H9 (cell line): ENCODE results near the gene KISS1. TPM values are rescaled to one million over a fixed set of nuclear protein-coding genes. Genes with fewer than 3 reads are reported as not detected.
A peak's percentile ranks its signal among the peaks of the same experiment; 100 is the strongest.

ENCODE experiments used
- DNase-seq: peaks from one replicate; pipeline ENCODE4 v3.0.0-alpha.2; 2017
- H2AFZ ChIP-seq: one replicate; pipeline ENCODE4 v1.6.1; 2013; ENCODE audit warnings: mild to moderate bottlenecking, low read length, control low read depth, moderate library complexity
- H2AK5ac ChIP-seq: 2 replicates; pipeline ENCODE4 v1.6.1; 2013; ENCODE audit warnings: low read length, control low read depth, mixed read lengths; ENCODE audit not compliant: insufficient read length
- H2BK120ac ChIP-seq: one replicate; pipeline ENCODE4 v1.6.1; 2013; ENCODE audit warnings: low read depth, mild to moderate bottlenecking, low read length, control low read depth, inconsistent platforms; ENCODE audit not compliant: poor library complexity, severe bottlenecking
- H2BK12ac ChIP-seq: 2 replicates; pipeline ENCODE4 v1.6.1; 2013; ENCODE audit warnings: low read length, control low read depth, mixed read lengths, low read depth; ENCODE audit not compliant: insufficient read length
- H2BK15ac ChIP-seq: 2 replicates; pipeline ENCODE4 v1.6.1; 2013; ENCODE audit warnings: low read depth, low read length, control low read depth
- H2BK20ac ChIP-seq: one replicate; pipeline ENCODE4 v1.6.1; 2013; ENCODE audit warnings: low read depth, mild to moderate bottlenecking, low read length, control low read depth, inconsistent platforms; ENCODE audit not compliant: poor library complexity, severe bottlenecking
- H2BK5ac ChIP-seq: 2 replicates; pipeline ENCODE4 v1.6.1; 2013; ENCODE audit warnings: low read length, control low read depth, mixed read lengths; ENCODE audit not compliant: insufficient read length
- H3K14ac ChIP-seq: 2 replicates; pipeline ENCODE4 v1.6.1; 2013; ENCODE audit warnings: low read length, control low read depth; ENCODE audit not compliant: insufficient read depth
- H3K18ac ChIP-seq: 2 replicates; pipeline ENCODE4 v1.6.1; 2013; ENCODE audit warnings: low read depth, mild to moderate bottlenecking, mixed read lengths, low read length, control low read depth; ENCODE audit not compliant: insufficient read length
- H3K23ac ChIP-seq: 2 replicates; pipeline ENCODE4 v1.6.1; 2013; ENCODE audit warnings: low read length, control low read depth, mixed read lengths, low read depth; ENCODE audit not compliant: insufficient read length
- H3K23me2 ChIP-seq: 2 replicates; pipeline ENCODE4 v1.6.1; 2013; ENCODE audit warnings: low read depth, mild to moderate bottlenecking, mixed read lengths, low read length, control low read depth; ENCODE audit not compliant: insufficient read length, poor library complexity, severe bottlenecking
- H3K27ac ChIP-seq: 2 replicates; pipeline ENCODE4 v1.5.1; 2013; ENCODE audit warnings: low read length, control low read depth, mixed read lengths, low read depth; ENCODE audit not compliant: insufficient read length
- H3K27me3 ChIP-seq: 2 replicates; pipeline ENCODE4 v1.6.1; 2013; ENCODE audit warnings: low read length, control low read depth, inconsistent platforms; ENCODE audit not compliant: insufficient read depth
- H3K4ac ChIP-seq: 2 replicates; pipeline ENCODE4 v1.6.1; 2013; ENCODE audit warnings: low read depth, mild to moderate bottlenecking, control low read depth, inconsistent platforms, low read length, moderate library complexity
- H3K4me1 ChIP-seq: 2 replicates; pipeline ENCODE4 v1.6.1; 2013; ENCODE audit warnings: low read length, control low read depth, inconsistent platforms; ENCODE audit not compliant: insufficient read depth
- H3K4me2 ChIP-seq: 2 replicates; pipeline ENCODE4 v1.6.1; 2013; ENCODE audit warnings: low read length, control low read depth, mixed read lengths; ENCODE audit not compliant: insufficient read length, insufficient read depth
- H3K56ac ChIP-seq: 2 replicates; pipeline ENCODE4 v1.6.1; 2013; ENCODE audit warnings: low read depth, mild to moderate bottlenecking, mixed read lengths, low read length, control low read depth; ENCODE audit not compliant: insufficient read length
- H3K79me1 ChIP-seq: 2 replicates; pipeline ENCODE4 v1.6.1; 2013; ENCODE audit warnings: low read depth, mild to moderate bottlenecking, moderate library complexity, low read length, control low read depth, inconsistent platforms; ENCODE audit not compliant: insufficient read depth, poor library complexity, severe bottlenecking
- H3K79me2 ChIP-seq: 2 replicates; pipeline ENCODE4 v1.6.1; 2013; ENCODE audit warnings: low read length, control low read depth, inconsistent platforms; ENCODE audit not compliant: insufficient read depth
- H3K9ac ChIP-seq: 2 replicates; pipeline ENCODE4 v1.6.1; 2013; ENCODE audit warnings: low read length, control low read depth, mixed read lengths; ENCODE audit not compliant: insufficient read length; ENCODE audit errors: extremely low read depth
- H3K9me3 ChIP-seq: one replicate; pipeline ENCODE4 v1.6.1; 2013; ENCODE audit warnings: low read depth, low read length, inconsistent platforms; ENCODE audit not compliant: control insufficient read depth
- H3T11ph ChIP-seq: one replicate; pipeline ENCODE4 v1.6.1; 2013; ENCODE audit warnings: mild to moderate bottlenecking, low read length, control low read depth, inconsistent platforms
- H4K20me1 ChIP-seq: one replicate; pipeline ENCODE4 v1.6.1; 2013; ENCODE audit not compliant: control insufficient read depth, insufficient read length, insufficient read depth
- H4K5ac ChIP-seq: 2 replicates; pipeline ENCODE4 v1.6.1; 2013; ENCODE audit warnings: low read depth, mild to moderate bottlenecking, mixed read lengths, low read length, control low read depth; ENCODE audit not compliant: insufficient read length
- H4K8ac ChIP-seq: replicated peaks from 2 replicates; pipeline ENCODE4 v1.6.1; 2013; ENCODE audit warnings: low read length, control low read depth, mixed read lengths, low read depth; ENCODE audit not compliant: insufficient read length
- H4K91ac ChIP-seq: 2 replicates; pipeline ENCODE4 v1.6.1; 2013; ENCODE audit warnings: low read depth, mild to moderate bottlenecking, moderate library complexity, mixed read lengths, low read length, control low read depth; ENCODE audit not compliant: insufficient read length
- H3K27ac Mint-ChIP-seq, 3 experiments: 2 replicates in 2 of 3; 3 replicates in 1 of 3; pipeline ENCODE4 v1.8.0; 2020 to 2021; ENCODE audit warnings: mixed read lengths in 3 of 3, mild to moderate bottlenecking in 1 of 3, moderate library complexity in 1 of 3
- H3K27me3 Mint-ChIP-seq: 2 replicates; pipeline ENCODE4 v1.8.0; 2021; ENCODE audit warnings: low read depth, mild to moderate bottlenecking, moderate library complexity, mixed read lengths
- H3K36me3 Mint-ChIP-seq, 3 experiments: 2 replicates in 2 of 3; 3 replicates in 1 of 3; pipeline ENCODE4 v1.8.0; 2020 to 2021; ENCODE audit warnings: low read depth in 3 of 3, mixed read lengths in 3 of 3; ENCODE audit not compliant: insufficient read depth in 1 of 3
- H3K4me1 Mint-ChIP-seq, 2 experiments: 2 replicates each; pipeline ENCODE4 v1.8.0; 2020; ENCODE audit warnings: mixed read lengths in 2 of 2
- H3K4me3 Mint-ChIP-seq, 2 experiments: 2 replicates in 1 of 2; 3 replicates in 1 of 2; pipeline ENCODE4 v1.8.0; 2020 to 2021; ENCODE audit warnings: mild to moderate bottlenecking in 2 of 2, mixed read lengths in 2 of 2, moderate library complexity in 1 of 2
- H3K9me3 Mint-ChIP-seq, 2 experiments: 2 replicates in 1 of 2; 3 replicates in 1 of 2; pipeline ENCODE4 v1.8.0; 2020; ENCODE audit warnings: mild to moderate bottlenecking in 2 of 2, mixed read lengths in 2 of 2, moderate library complexity in 1 of 2
- WGBS: extraction: QIAGEN DNeasy Blood & Tissue Kit; methylation state at CpG from one replicate; pipeline ENCODE4 v1.1.7; 2013; ENCODE audit warnings: missing lambda C conversion rate, low lambda C conversion rate, mixed read lengths; ENCODE audit not compliant: insufficient read length; ENCODE audit errors: extremely low coverage; 5-methylcytosine and 5-hydroxymethylcytosine counted together
- total RNA-seq: library from RNA; stranded (reverse); gene quantifications from 2 replicates; pipeline ENCODE4 v1.2.1, GENCODE V29; 2021
- TF ChIP-seq, protein P1 (sequence below): fragments of 200-600 bp; sonication (generic); conservative IDR thresholded peaks from 3 replicates; pipeline ENCODE4 v1.8.0; 2021; ENCODE audit warnings: antibody characterized with exemption, mild to moderate bottlenecking

Gene KISS1
- total RNA-seq, 1 experiment from 2014 or later = 0.68 TPM

DNA sequence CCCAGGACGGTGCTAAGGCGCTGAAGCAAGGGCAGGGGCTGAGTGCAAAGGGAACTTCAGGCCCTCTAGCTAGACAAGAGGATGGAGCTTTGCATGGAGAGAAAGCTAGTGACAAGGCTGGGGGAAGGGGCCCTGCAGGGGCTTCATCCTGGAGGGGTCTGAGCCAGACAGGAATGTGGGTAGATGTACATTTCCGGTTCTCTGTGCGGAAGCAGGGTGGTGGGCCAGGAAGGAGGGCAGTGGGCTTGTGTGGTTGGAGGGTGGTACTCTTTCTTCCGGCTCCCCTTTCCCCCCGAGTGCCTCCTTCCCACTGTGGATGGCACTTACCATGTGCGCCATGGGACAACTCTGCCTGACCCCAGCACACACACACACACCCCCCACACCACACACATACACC lies 1.5 kb downstream of the KISS1 start:
- no peak overlapping the region for H2BK120ac ChIP-seq
- no peak overlapping the region for H2BK12ac ChIP-seq
- H2BK5ac ChIP-seq = no peak overlapping the region
- Mint-ChIP-seq H3K36me3 (no peaks in the 10 kb centered on the region; a peak in 2 of 7 replicates), H3K27me3 (peaks cover 45% of the 10 kb centered on the region), H3K9me3 (peaks cover 0 to 5% of the 10 kb centered on the region in 2 experiments; a peak in 1 of 5 replicates), H3K27ac (peak overlapping the region in 1 of 3 experiments; percentile 4; a peak in 1 of 7 replicates), H3K4me1 (peaks cover 12 to 21% of the 10 kb centered on the region in 2 experiments), H3K4me3 (peak overlapping the region in 1 of 2 experiments; percentile 8; a peak in 2 of 5 replicates)
- H3T11ph ChIP-seq = no peak overlapping the region
- H4K8ac ChIP-seq = peak overlapping the region; percentile 70
- H2BK15ac ChIP-seq = no peak overlapping the region
- no peak overlapping the region for H2BK20ac ChIP-seq
- H3K9ac ChIP-seq = no peak overlapping the region
- no peaks in the 10 kb centered on the region for H3K27me3 ChIP-seq
- no peaks in the 10 kb centered on the region for H3K9me3 ChIP-seq
- no peaks in the 10 kb centered on the region for H3K79me1 ChIP-seq
- no peak overlapping the region for H2AFZ ChIP-seq
- H3K14ac ChIP-seq = no peak overlapping the region; the same call in 1 of the 2 replicates
- TF ChIP-seq, protein P1, sequence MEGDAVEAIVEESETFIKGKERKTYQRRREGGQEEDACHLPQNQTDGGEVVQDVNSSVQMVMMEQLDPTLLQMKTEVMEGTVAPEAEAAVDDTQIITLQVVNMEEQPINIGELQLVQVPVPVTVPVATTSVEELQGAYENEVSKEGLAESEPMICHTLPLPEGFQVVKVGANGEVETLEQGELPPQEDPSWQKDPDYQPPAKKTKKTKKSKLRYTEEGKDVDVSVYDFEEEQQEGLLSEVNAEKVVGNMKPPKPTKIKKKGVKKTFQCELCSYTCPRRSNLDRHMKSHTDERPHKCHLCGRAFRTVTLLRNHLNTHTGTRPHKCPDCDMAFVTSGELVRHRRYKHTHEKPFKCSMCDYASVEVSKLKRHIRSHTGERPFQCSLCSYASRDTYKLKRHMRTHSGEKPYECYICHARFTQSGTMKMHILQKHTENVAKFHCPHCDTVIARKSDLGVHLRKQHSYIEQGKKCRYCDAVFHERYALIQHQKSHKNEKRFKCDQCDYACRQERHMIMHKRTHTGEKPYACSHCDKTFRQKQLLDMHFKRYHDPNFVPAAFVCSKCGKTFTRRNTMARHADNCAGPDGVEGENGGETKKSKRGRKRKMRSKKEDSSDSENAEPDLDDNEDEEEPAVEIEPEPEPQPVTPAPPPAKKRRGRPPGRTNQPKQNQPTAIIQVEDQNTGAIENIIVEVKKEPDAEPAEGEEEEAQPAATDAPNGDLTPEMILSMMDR = no peak
- no peak overlapping the region for H3K27ac ChIP-seq
- H3K18ac ChIP-seq = no peak overlapping the region
- H3K4ac ChIP-seq = no peak overlapping the region
- no peak overlapping the region for H4K91ac ChIP-seq
- H3K23ac ChIP-seq = peak overlapping the region; percentile 8
- no peaks in the 10 kb centered on the region; the same call in 1 of the 2 replicates for H3K4me1 ChIP-seq
- WGBS = no CpG with 5 or more reads among the region's 7 CpGs
- H3K23me2 ChIP-seq = no peaks in the 10 kb centered on the region
- no peaks in the 10 kb centered on the region for H3K79me2 ChIP-seq
- H3K56ac ChIP-seq = no peak overlapping the region
- H3K4me2 ChIP-seq = no peak overlapping the region
- H2AK5ac ChIP-seq = no peak overlapping the region
- no peaks in the 10 kb centered on the region for H4K20me1 ChIP-seq
- DNase-seq = no peak
- peak overlapping the region; percentile 11 for H4K5ac ChIP-seq
